Measurements from ENCODE around the gene ZNF598. TPM values are rescaled to one million over a fixed set of nuclear protein-coding genes. Genes with fewer than 3 reads are reported as not detected.
A peak's percentile ranks its signal among the peaks of the same experiment; 100 is the strongest.
"Not testable (repeated sequence)": the region's sequence is repeated elsewhere in the genome, so short reads cannot be mapped to it uniquely, and the experiment has no call there.

The ZNF598 gene
- total and polyA plus RNA-seq, 8 donors = 26.0 to 93.6 (median 50.8) TPM

- Histone ChIP-seq H3K9me3 (no peaks in the 10 kb centered on the region), H3K27me3 (no peaks in the 10 kb centered on the region), H3K36me3 (peaks cover 0 to 20% (median 10%) of the 10 kb centered on the region in 3 donors), H3K4me1 (peaks cover 0 to 19% (median 18%) of the 10 kb centered on the region in 3 donors), H3K27ac (peak overlapping the region; percentile 89 to 96 (median 92)), H3K4me3 (peak overlapping the region; percentile 74 to 96 (median 88))
- 15 to 17% methylated on average over 24 of the region's 24 CpGs for WGBS, 2 donors
- TF ChIP-seq CTCF (IDR thresholded peaks at IDR 0.05) = no peak
- no peak for FAIRE-seq
- DNase-seq = peak in 2 of 6 donors; percentile 42 to 78
- ATAC-seq = peak in 3 of 4 donors; percentile 1 to 5 (median 2)
- intact Hi-C loops (cut with DNase I) = no loop called here
Observed at GRCh38 chr16:1965396-1966001, 44.1 kb downstream of the ZNF598 start.

GRCh38 chr16:1964506-1965395 is 44.9 kb downstream of the ZNF598 start, which contains the start of gene RPS2:
TSS of gene RPS2 (minus strand) at chr16:1964826. CDS start at chr16:1964625, 201 bp downstream.
- no peak for TF ChIP-seq CTCF (IDR thresholded peaks at IDR 0.05)
- H3K36me3 ChIP-seq = peaks cover 0 to 20% (median 10%) of the 10 kb centered on the region in 3 donors
- ATAC-seq (peak; percentile 91 to 97 (median 93)), DNase-seq (peak; percentile 98 to 100 (median 98)), FAIRE-seq (peak; percentile 60)
- H3K4me1 ChIP-seq = peaks cover 0 to 21% (median 20%) of the 10 kb centered on the region in 3 donors
- H3K27ac ChIP-seq = peak within 1 kb of the TSS; percentile 89 to 96 (median 92)
- no peaks in the 10 kb centered on the region for H3K9me3 ChIP-seq
- intact Hi-C loops (cut with DNase I) = no loop called here
- H3K4me3 ChIP-seq = peak within 1 kb of the TSS; percentile 74 to 96 (median 88)
- WGBS, 2 donors = 0 to 1% methylated on average over 89 to 97 of the region's 97 CpGs
- no peaks in the 10 kb centered on the region for H3K27me3 ChIP-seq

GRCh38 chr16:1963806-1964505 is 45.7 kb downstream of the ZNF598 start:
- Histone ChIP-seq H3K4me1 (peaks cover 0 to 22% (median 20%) of the 10 kb centered on the region in 3 donors), H3K4me3 (peak overlapping the region; percentile 74 to 96 (median 88)), H3K9me3 (no peaks in the 10 kb centered on the region), H3K27ac (peak overlapping the region; percentile 89 to 96 (median 92)), H3K27me3 (no peaks in the 10 kb centered on the region), H3K36me3 (peaks cover 0 to 20% (median 10%) of the 10 kb centered on the region in 3 donors)
- peak in 3 of 4 donors; percentile 30 to 46 (median 30) for ATAC-seq
- FAIRE-seq = no peak
- intact Hi-C loops (cut with DNase I) = no loop called here
- peak in 1 of 6 donors; percentile 76 for DNase-seq
- 8 to 10% methylated on average over 40 to 44 of the region's 44 CpGs for WGBS, 2 donors
- TF ChIP-seq CTCF (IDR thresholded peaks at IDR 0.05) = no peak

- WGBS, 2 donors = 81 to 82% methylated on average over 33 to 37 of the region's 37 CpGs
- ATAC-seq; intact Hi-C loops (cut with DNase I); H3K9me3 ChIP-seq; FAIRE-seq; H3K27me3 ChIP-seq; H3K27ac ChIP-seq: not testable (repeated sequence)
- peaks cover 0 to 25% (median 20%) of the 10 kb centered on the region in 3 donors for H3K4me1 ChIP-seq
- peak overlapping the region in 3 of 4 donors; percentile 80 to 96 (median 95) for H3K4me3 ChIP-seq
- peak in 2 of 6 donors; percentile 44 to 77 for DNase-seq
- peaks cover 0 to 20% (median 10%) of the 10 kb centered on the region in 3 donors for H3K36me3 ChIP-seq
Observed at GRCh38 chr16:1962161-1963153, 47.2 kb downstream of the ZNF598 start.
